WI38 (cell line): ENCODE measurements around the gene PIH1D1.

Experiments
- H3K4me3 ChIP-seq: 2 replicates; pipeline ENCODE4 v1.5.1; 2011; ENCODE audit warnings: low read depth, mild to moderate bottlenecking, control low read depth, low read length
- TF ChIP-seq, protein P1 (sequence below): IDR thresholded peaks from 2 replicates; pipeline ENCODE4 v1.5.1; 2012; ENCODE audit warnings: low read depth, mild to moderate bottlenecking, control low read depth, low read length

PIH1D1 gene

GRCh38 chr19:49419173-49419572 is 32.4 kb downstream of the PIH1D1 start:
- TF ChIP-seq, protein P1, sequence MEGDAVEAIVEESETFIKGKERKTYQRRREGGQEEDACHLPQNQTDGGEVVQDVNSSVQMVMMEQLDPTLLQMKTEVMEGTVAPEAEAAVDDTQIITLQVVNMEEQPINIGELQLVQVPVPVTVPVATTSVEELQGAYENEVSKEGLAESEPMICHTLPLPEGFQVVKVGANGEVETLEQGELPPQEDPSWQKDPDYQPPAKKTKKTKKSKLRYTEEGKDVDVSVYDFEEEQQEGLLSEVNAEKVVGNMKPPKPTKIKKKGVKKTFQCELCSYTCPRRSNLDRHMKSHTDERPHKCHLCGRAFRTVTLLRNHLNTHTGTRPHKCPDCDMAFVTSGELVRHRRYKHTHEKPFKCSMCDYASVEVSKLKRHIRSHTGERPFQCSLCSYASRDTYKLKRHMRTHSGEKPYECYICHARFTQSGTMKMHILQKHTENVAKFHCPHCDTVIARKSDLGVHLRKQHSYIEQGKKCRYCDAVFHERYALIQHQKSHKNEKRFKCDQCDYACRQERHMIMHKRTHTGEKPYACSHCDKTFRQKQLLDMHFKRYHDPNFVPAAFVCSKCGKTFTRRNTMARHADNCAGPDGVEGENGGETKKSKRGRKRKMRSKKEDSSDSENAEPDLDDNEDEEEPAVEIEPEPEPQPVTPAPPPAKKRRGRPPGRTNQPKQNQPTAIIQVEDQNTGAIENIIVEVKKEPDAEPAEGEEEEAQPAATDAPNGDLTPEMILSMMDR: no peak
- no peak overlapping the region for H3K4me3 ChIP-seq

DNA sequence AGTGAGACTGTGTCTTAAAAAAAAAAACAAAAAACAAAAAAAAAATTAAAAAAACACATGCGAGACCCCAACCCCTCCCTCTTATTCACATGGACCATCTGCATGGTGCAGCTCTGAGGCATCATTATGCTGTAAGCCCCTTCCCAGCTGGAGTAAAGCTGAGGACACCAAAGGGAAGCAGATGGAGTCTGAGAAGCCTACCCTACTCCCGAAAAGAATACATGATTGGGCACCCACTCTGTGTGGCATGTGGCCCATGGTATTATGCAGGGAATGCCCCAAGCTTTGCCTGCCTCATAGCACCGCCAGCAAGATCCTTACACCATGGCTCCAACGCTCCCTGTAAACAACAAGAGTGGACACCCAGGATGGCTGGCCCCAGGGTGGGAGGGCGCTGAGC is 33.1 kb downstream of the PIH1D1 start:
- TF ChIP-seq, protein P1: no peak
- no peak overlapping the region for H3K4me3 ChIP-seq

GRCh38 chr19:49417088-49417487 is 34.5 kb downstream of the PIH1D1 start:
- TF ChIP-seq, protein P1: no peak
- no peak overlapping the region for H3K4me3 ChIP-seq

DNA sequence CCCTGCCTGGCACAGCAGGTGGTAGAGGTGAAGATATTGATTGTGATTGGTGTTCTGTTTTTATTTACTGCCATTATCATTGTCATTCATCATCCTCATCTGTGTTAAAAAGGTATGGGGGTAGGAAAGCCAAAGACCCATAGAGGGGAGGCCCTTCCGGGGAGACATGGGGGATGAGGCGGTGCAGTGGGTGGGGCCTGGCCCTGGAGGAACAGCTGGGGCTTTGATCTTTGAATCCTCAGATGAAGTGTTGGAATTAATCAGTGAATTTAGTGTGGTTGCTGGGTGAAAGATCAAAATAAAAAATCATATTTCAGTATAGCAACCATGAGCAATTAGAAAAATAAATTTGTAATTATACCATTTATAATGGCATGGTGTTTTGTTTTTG is 35.8 kb downstream of the PIH1D1 start:
- no peak overlapping the region for H3K4me3 ChIP-seq
- TF ChIP-seq, protein P1: no peak

DNA sequence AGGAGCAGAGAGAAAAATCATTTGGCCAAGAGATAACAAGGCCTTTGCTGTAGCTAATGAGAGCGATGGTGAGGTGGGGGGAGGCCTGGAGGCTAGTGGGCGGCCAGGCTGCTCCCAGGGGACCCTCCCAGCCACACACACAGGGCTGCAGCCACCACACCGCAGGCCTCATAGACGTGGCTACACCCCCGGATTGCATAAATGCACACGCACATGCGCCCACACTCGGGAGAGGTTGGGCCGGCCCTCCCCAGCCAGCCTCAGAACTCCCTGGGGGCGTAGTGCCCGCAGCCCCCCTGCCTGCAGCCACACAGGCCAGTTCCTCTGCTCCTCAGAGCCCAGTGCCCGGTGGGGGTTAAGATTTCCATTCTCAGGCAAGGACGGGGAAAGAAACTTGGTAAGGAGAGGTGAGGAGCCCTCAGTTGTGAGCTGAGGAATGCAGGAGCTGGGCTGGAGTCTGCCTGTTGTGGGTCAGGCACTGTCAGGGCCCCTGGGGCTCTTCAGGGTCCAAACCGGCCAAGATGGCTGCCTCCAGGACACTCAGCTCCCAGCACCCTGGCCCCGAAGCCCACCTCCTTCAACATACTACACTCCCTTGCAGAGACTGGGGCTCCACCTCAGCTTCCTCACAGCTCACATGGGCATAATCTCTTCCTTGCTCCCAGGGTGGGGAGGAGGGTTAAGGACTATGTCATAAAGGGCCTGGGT is 36.4 kb downstream of the PIH1D1 start:
- TF ChIP-seq, protein P1: no peak
- no peak overlapping the region for H3K4me3 ChIP-seq

- TF ChIP-seq, protein P1: no peak
- no peak overlapping the region for H3K4me3 ChIP-seq
Observed at GRCh38 chr19:49414256-49414655, 37.4 kb downstream of the PIH1D1 start.

- H3K4me3 ChIP-seq: no peak overlapping the region
- TF ChIP-seq, protein P1: no peak
Observed at GRCh38 chr19:49413348-49413747, 38.3 kb downstream of the PIH1D1 start.
